GM12878 (cell line): Measurements from ENCODE around the gene DTL. TPM values are rescaled to one million over a fixed set of nuclear protein-coding genes. Genes with fewer than 3 reads are reported as not detected.
"Not testable (repeated sequence)": the region's sequence is repeated elsewhere in the genome, so short reads cannot be mapped to it uniquely, and the experiment has no call there.

Experiments
- ATAC-seq: fragments of 200-7000 bp; cut with Tn5 transposase; 3 replicates; pipeline ENCODE4 v1.9.1; 2020; ENCODE audit warnings: mild to moderate bottlenecking, moderate library complexity
- BruUV-seq: library from RNA; stranded (reverse); fragments of 400-500 nt; replicated peaks from 2 replicates; lab custom pipeline; 2021; lab: Mats Ljungman, UMichigan
- CTCF ChIA-PET: fragments of 300-600 bp; sonication (Branson Sonifier 250); formaldehyde crosslinking; extraction: SDS; loops from one replicate; lab custom pipeline; 2021; ENCODE audit warnings: inconsistent platforms; lab: Yijun Ruan, JAX
- POLR2A ChIA-PET: fragments of 350-600 bp; formaldehyde crosslinking; extraction: SDS; loops from one replicate; lab custom pipeline; 2021; ENCODE audit warnings: inconsistent platforms; lab: Charles Lee
- RAD21 ChIA-PET: fragments of 300-600 bp; sonication (Branson Sonifier 250); formaldehyde crosslinking; loops from one replicate; lab custom pipeline; 2023; ENCODE audit warnings: antibody characterized with exemption; ENCODE audit not compliant: unreplicated experiment; lab: Charles Lee
- SMC1A ChIA-PET: fragments of 300-600 bp; sonication (Branson Sonifier 250); formaldehyde crosslinking; loops from one replicate; lab custom pipeline; 2023; ENCODE audit not compliant: unreplicated experiment, uncharacterized antibody; lab: Charles Lee
- DNase-seq: peaks from one replicate; pipeline ENCODE4 v3.0.0-alpha.2; 2011; ENCODE audit warnings: low read depth, low spot score
- FAIRE-seq: peaks from 3 replicates; lab custom pipeline; 2011; peaks lifted over from hg19 to GRCh38; lab: Jason Lieb, UNC
- H2AFZ ChIP-seq: 2 replicates; pipeline ENCODE4 v1.6.0; 2011; ENCODE audit warnings: low read depth, low read length, control low read depth; ENCODE audit not compliant: control insufficient read depth
- H3K27ac ChIP-seq: 2 replicates; pipeline ENCODE4 v1.5.1; 2011; ENCODE audit warnings: control low read depth; ENCODE audit not compliant: control insufficient read depth, insufficient read depth
- H3K27me3 ChIP-seq, 2 experiments: replicated peaks in 1 of 2; 2 replicates each; pipeline versions ENCODE4 v1.6.0 to v1.6.1; 2011; ENCODE audit warnings: low read length in 1 of 2; ENCODE audit not compliant: control insufficient read depth in 2 of 2, insufficient read depth in 2 of 2
- H3K36me3 ChIP-seq, 2 experiments: 2 replicates each; pipeline ENCODE4 v1.5.1; 2011; ENCODE audit warnings: low read length in 1 of 2; ENCODE audit not compliant: control insufficient read depth in 2 of 2, insufficient read depth in 2 of 2
- H3K4me1 ChIP-seq: 2 replicates; pipeline ENCODE4 v1.6.1; 2011; ENCODE audit warnings: mild to moderate bottlenecking, low read length, moderate library complexity, mixed read lengths; ENCODE audit not compliant: control insufficient read depth, insufficient read depth
- H3K4me2 ChIP-seq: 2 replicates; pipeline ENCODE4 v1.6.0; 2011; ENCODE audit warnings: control low read depth; ENCODE audit not compliant: control insufficient read depth, insufficient read depth
- H3K4me3 ChIP-seq: fragments of 200-600 bp; sonication (generic); 2 replicates; pipeline ENCODE4 v1.5.1; 2016
- H3K79me2 ChIP-seq: 2 replicates; pipeline ENCODE4 v1.6.0; 2011; ENCODE audit warnings: low read length; ENCODE audit not compliant: control insufficient read depth, insufficient read depth
- H3K9ac ChIP-seq: 2 replicates; pipeline ENCODE4 v1.8.0; 2011; ENCODE audit warnings: low read length, control low read depth, mixed read lengths; ENCODE audit not compliant: control insufficient read depth, insufficient read depth
- H3K9me3 ChIP-seq: replicated peaks from 3 replicates; pipeline ENCODE4 v1.5.1; 2011; ENCODE audit warnings: mild to moderate bottlenecking, low read length; ENCODE audit not compliant: control insufficient read depth, insufficient read depth
- H4K20me1 ChIP-seq: 2 replicates; pipeline ENCODE4 v1.6.0; 2011; ENCODE audit not compliant: control insufficient read depth, insufficient read depth
- MEF2A ChIP-seq: IDR thresholded peaks from 2 replicates; pipeline ENCODE4 v1.6.1; 2011; ENCODE audit warnings: low read depth, mild to moderate bottlenecking, low read length, moderate library complexity; ENCODE audit not compliant: insufficient read depth
- PAX5 ChIP-seq: IDR thresholded peaks from 2 replicates; pipeline ENCODE4 v1.6.1; 2011; ENCODE audit warnings: low read depth, low read length, borderline replicate concordance
- RELA ChIP-seq: fragments of 450-650 bp; IDR thresholded peaks from 2 replicates; pipeline ENCODE4 v1.8.0; 2014; ENCODE audit warnings: borderline replicate concordance; ENCODE audit not compliant: partially characterized antibody
- RUNX3 ChIP-seq: IDR thresholded peaks from 2 replicates; pipeline ENCODE4 v1.6.1; 2012; ENCODE audit warnings: low read length, inconsistent platforms
- WGBS: methylation state at CpG from one replicate; pipeline ENCODE4 v1.1.6; 2016; ENCODE audit warnings: low lambda C conversion rate; ENCODE audit not compliant: insufficient replicate concordance, insufficient coverage; ENCODE audit errors: missing lambda C conversion rate; 5-methylcytosine and 5-hydroxymethylcytosine counted together
- in situ Hi-C: fragments of 300-500 bp; cut with MboI; formaldehyde crosslinking; loops from 9 replicates; pipeline ENCODE4 v1.14.3; 2018; ENCODE audit warnings: mixed read lengths
- intact Hi-C: fragments of 100-400 bp; cut with micrococcal nuclease; formaldehyde crosslinking; loops from one replicate; pipeline ENCODE4 v1.14.2; 2022; ENCODE audit not compliant: unreplicated experiment
- polyA plus RNA-seq, 11 experiments: library from polyadenylated mRNA; depleted of rRNA in 4 of 11; unstranded in 6 of 11; stranded (reverse) in 5 of 11; fragments of >200 nt; fragmentation: Nextera tagmentation in 4 of 11; fragmentation: Illumina TruSeq in 1 of 11; extraction: Ambion mirVana in 4 of 11; extraction: Trizol in 1 of 11; gene quantifications; 1 replicate in 1 of 11; 2 replicates in 10 of 11; pipeline versions ENCODE4 v1.2.1 to v1.2.3, GENCODE V29; 2011 to 2016; ENCODE audit warnings: inconsistent platforms in 2 of 11, missing spikeins in 2 of 11, low read depth in 1 of 11
- total RNA-seq, 4 experiments: library from RNA; depleted of rRNA in 3 of 4; stranded (reverse); fragments of >200 nt in 3 of 4; fragmentation: Illumina TruSeq in 1 of 4; extraction: Trizol in 1 of 4; gene quantifications; 2 replicates each; pipeline versions ENCODE4 v1.2.1 to v1.2.3, GENCODE V29; 2013 to 2021

DTL gene
- total and polyA plus RNA-seq, 10 of the 15 experiments (the other 5 are each of a cell fraction or from before 2014, with no cell fraction given): 24.1 to 73.4 (median 52.2) TPM

DNA sequence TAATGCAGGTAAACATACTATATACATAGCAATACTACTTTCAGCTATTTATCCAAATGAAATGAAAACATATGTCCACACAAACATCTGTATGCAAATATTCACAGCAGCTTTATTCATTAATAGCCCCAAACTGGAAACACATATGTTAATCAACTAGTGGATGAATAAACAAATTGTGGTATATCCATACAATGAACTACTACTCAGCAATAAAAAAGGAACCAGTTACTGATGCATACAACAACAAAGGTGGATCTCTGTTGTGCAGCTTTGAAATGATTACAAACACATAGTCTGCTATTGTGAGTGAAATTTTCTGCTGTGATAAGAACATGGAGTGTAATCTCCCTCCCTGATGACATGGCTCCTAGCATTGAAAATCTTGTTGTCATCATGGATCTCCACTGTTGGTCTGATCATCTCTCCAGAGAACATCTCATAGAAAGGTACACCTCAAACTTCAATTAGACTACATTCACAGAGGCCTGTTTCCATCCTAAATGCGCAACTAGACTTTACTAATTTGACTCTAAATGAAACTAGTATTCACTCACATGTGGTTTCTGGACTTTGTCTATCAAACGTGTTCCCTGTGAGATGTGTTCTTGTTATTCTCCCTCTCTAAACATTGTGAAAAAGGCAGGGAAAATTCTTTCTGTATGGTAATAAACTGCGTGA lies 10.9 kb upstream of the DTL start:
- CTCF ChIA-PET: interaction anchor here (0.5 to 9.2 kb wide), 5 partner anchors 10 to 431 kb away, joined by 3 to 68 read pairs (median 4); partner anchors contain the start of genes DTL and INTS7
- no peak for ATAC-seq
- in situ Hi-C loops: no loop called here
- no peak overlapping the region for H3K4me2 ChIP-seq
- no peak for TF ChIP-seq PAX5
- TF ChIP-seq RUNX3: peak; percentile 44; the same call in 1 of the 2 replicates
- TF ChIP-seq RELA: no peak
- no peak for TF ChIP-seq MEF2A
- TF ChIP-seq, all 136 proteins: peak for 1
- no TSS peak for BruUV-seq
- peaks cover 0 to 14% of the 10 kb centered on the region in 2 experiments; a peak in 2 of 4 replicates for H3K36me3 ChIP-seq
- RAD21 ChIA-PET: no interaction called here
- FAIRE-seq (no peak), DNase-seq (no peak)
- POLR2A ChIA-PET: interaction anchor here (0.5 to 0.6 kb wide), 2 partner anchors 20 to 617 kb away, joined by 5 read pairs; no protein-coding TSS in a partner anchor
- H2AFZ ChIP-seq: no peak overlapping the region
- H3K4me1 ChIP-seq: peaks cover 11% of the 10 kb centered on the region
- no peaks in the 10 kb centered on the region; the same call in 1 of the 2 replicates for H4K20me1 ChIP-seq
- H3K4me3 ChIP-seq: no peak overlapping the region
- no peak overlapping the region for H3K27ac ChIP-seq
- no peaks in the 10 kb centered on the region for H3K27me3 ChIP-seq
- WGBS: 81% methylated on average over 3 of the region's 3 CpGs
- SMC1A ChIA-PET: interaction anchor here (0.5 to 1.9 kb wide), 4 partner anchors 9 to 554 kb away, joined by 3 to 6 read pairs (median 4); partner anchors contain the start of genes DTL and INTS7
- intact Hi-C loops: no loop called here
- H3K9ac ChIP-seq: no peak overlapping the region
- peaks cover 58% of the 10 kb centered on the region for H3K79me2 ChIP-seq
- peaks cover 6% of the 10 kb centered on the region for H3K9me3 ChIP-seq

DNA sequence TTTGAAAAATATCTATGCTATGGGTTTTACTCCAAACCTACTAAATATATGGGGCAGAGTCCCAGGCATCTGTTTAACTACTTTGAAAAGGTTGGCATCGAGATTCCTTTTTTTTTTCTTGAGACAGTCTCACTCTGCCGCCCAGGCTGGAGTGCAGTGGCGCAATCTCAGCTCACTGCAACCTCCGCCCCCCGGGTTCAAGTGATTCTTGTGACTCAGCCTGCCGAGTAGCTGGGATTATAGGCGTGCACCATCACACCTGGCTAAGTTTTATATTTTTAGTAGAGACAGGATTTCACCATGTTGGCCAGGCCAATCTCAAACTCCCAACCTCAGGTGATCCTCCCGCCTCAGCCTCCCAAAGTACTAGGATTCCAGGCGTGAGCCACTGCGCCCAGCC lies 7.8 kb upstream of the DTL start:
- intact Hi-C loops, H3K9me3 ChIP-seq, H3K27ac ChIP-seq, H3K36me3 ChIP-seq, H3K4me2 ChIP-seq, H3K9ac ChIP-seq, BruUV-seq, H4K20me1 ChIP-seq, FAIRE-seq, in situ Hi-C loops, DNase-seq, H3K4me3 ChIP-seq, ATAC-seq, H2AFZ ChIP-seq, H3K27me3 ChIP-seq: not testable (repeated sequence)
- ChIA-PET POLR2A (interaction anchor here (0.8 kb wide), 1 partner anchor 13 kb away, joined by 4 read pairs; no protein-coding TSS in a partner anchor), CTCF (interaction anchor here (1.0 to 9.2 kb wide), 6 partner anchors 6 to 329 kb away, joined by 3 to 68 read pairs (median 6); partner anchors contain the start of genes DTL and INTS7), RAD21 (interaction anchor here (1.2 kb wide), 1 partner anchor 8 kb away, joined by 3 read pairs; no protein-coding TSS in a partner anchor), SMC1A (interaction anchor here (0.7 to 3.0 kb wide), 6 partner anchors 8 to 330 kb away, joined by 3 to 17 read pairs (median 6); partner anchors contain the start of genes DTL and INTS7)
- Histone ChIP-seq H3K4me1 (peaks cover 28% of the 10 kb centered on the region), H3K79me2 (peaks cover 78% of the 10 kb centered on the region)
- WGBS: 95% methylated on average over 10 of the region's 10 CpGs
